ENCODE measurements around the gene MCC. TPM values are rescaled to one million over a fixed set of nuclear protein-coding genes. Genes with fewer than 3 reads are reported as not detected.
A peak's percentile ranks its signal among the peaks of the same experiment; 100 is the strongest.

The MCC gene
- polyA plus RNA-seq, 2 of the 4 experiments (the other 2 are of a cell fraction): 0.09 to 0.10 TPM

GRCh38 chr5:113065626-113066025 is 422.6 kb downstream of the MCC start:
- Histone ChIP-seq H3K4me2 (no peak overlapping the region), H3K9me3 (no peaks in the 10 kb centered on the region), H3K4me3 (no peak overlapping the region), H3K4me1 (no peaks in the 10 kb centered on the region), H3K27ac (no peak overlapping the region)
- no peak for DNase-seq (ENCODE audit: low read depth in 1 of 2, low spot score in 1 of 2)
- POLR2A ChIA-PET: no interaction called here
- 79% methylated on average over 2 of the region's 2 CpGs for WGBS (ENCODE audit: missing lambda C conversion rate)
- CTCF ChIA-PET: no interaction called here
- no peak for TF ChIP-seq NPAS2 (CRISPR knock-in tag; IDR thresholded peaks at IDR 0.05; ENCODE audit: borderline replicate concordance)
- no peak for TF ChIP-seq CBX8 (IDR thresholded peaks at IDR 0.05)
- 0 out of 6 replicates have a peak, but pooled peaks of 1 of the 2 experiments have one; percentile 31 for ATAC-seq
- no peak for FAIRE-seq

DNA sequence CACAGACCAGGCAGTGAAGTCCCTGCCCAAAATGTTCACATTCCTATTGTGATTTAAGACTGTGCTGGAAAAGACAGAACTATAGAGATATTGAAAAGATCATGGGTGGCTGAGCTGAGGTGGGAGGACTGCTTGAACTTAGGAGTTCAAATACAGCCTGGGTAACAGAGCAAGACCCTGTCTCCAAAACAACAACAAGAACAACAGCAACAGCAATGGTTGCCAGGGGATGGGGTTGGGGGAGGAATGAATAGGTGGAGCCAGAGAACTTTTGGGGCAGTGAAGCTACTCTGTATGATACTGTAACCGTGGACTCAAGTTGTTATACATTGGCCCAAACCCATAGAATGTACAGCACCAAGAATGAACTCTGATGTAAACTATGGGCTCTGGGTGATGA is 423.4 kb downstream of the MCC start:
- WGBS (ENCODE audit: missing lambda C conversion rate): 71% methylated on average over 1 of the region's 1 CpG
- CTCF ChIA-PET: no interaction called here
- POLR2A ChIA-PET: no interaction called here
- Histone ChIP-seq H3K27ac (no peak overlapping the region), H3K4me1 (no peaks in the 10 kb centered on the region), H3K4me3 (no peak overlapping the region), H3K4me2 (no peak overlapping the region), H3K9me3 (no peaks in the 10 kb centered on the region)
- TF ChIP-seq HMGXB4 (CRISPR knock-in tag; IDR thresholded peaks at IDR 0.05; ENCODE audit: borderline replicate concordance) (no peak), JUN (IDR thresholded peaks at IDR 0.05) (no peak), POLR2A (IDR thresholded peaks at IDR 0.05; ENCODE audit: low read length) (no peak), MYC (IDR thresholded peaks at IDR 0.05; ENCODE audit: borderline replicate concordance, low read length) (no peak), HOXA7 (CRISPR knock-in tag; IDR thresholded peaks at IDR 0.05) (no peak), RFX5 (IDR thresholded peaks at IDR 0.05) (no peak), HDAC2 (IDR thresholded peaks at IDR 0.05) (no peak), CHD2 (IDR thresholded peaks at IDR 0.05; ENCODE audit: low read length, partially characterized antibody) (no peak)
- FAIRE-seq: no peak
- ATAC-seq: no peak
- no peak for DNase-seq (ENCODE audit: low read depth in 1 of 2, low spot score in 1 of 2)

GRCh38 chr5:113063927-113064326 is 424.3 kb downstream of the MCC start:
- H3K4me1 ChIP-seq: no peaks in the 10 kb centered on the region
- no peak for TF ChIP-seq JUNB (IDR thresholded peaks at IDR 0.05)
- TF ChIP-seq SMC3 (IDR thresholded peaks at IDR 0.05): no peak
- TF ChIP-seq POLR2AphosphoS2 (conservative IDR thresholded peaks at IDR 0.05; ENCODE audit: low read length): no peak
- no peak for TF ChIP-seq GATA3 (IDR thresholded peaks at IDR 0.05; ENCODE audit: borderline replicate concordance)
- no peak for TF ChIP-seq TFCP2L1 (CRISPR knock-in tag; IDR thresholded peaks at IDR 0.05)
- TF ChIP-seq ZNF302 (CRISPR knock-in tag; IDR thresholded peaks at IDR 0.05): no peak
- no peak for TF ChIP-seq NFE2L2 (conservative IDR thresholded peaks at IDR 0.05; ENCODE audit: low read length)
- POLR2A ChIA-PET: no interaction called here
- CTCF ChIA-PET: no interaction called here
- H3K27ac ChIP-seq: no peak overlapping the region
- FAIRE-seq: no peak
- no peak for DNase-seq (ENCODE audit: low read depth in 1 of 2, low spot score in 1 of 2)
- no peak for ATAC-seq
- whole genome bisulfite sequencing (ENCODE audit: missing lambda C conversion rate): 51% methylated on average over 9 of the region's 12 CpGs
- H3K4me3 ChIP-seq: no peak overlapping the region
- H3K4me2 ChIP-seq: no peak overlapping the region
- no peaks in the 10 kb centered on the region for H3K9me3 ChIP-seq

DNA sequence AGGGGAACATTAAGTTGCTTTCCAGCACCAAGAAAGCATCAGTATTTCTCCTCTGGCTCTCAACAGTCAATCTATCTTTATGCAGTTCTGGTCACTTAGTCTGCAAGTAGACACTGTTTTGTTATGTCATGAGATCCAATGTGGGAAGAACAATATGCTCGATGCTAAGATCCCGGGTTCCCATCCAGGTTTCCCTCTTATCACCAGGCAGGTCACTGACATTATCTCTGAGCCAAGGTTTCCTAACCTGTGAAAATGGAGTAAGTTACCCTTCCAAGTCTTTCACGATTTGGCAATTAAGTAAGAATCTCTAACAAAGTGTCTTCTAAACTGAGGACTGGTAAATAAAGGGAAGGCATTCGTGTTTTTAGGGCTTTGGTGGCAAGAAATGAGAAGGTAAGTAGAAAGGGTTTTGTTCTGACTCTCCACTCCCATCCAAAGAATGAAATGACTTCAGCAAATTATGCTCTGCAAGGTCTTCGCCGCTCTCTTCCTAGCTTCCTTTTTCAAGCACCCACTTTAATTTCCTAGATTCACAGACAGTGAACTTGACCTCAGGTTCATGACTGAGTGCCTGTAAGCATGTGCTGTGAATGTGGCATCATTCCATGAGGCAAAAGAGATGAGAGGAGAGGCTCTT is 425.3 kb downstream of the MCC start:
- DNase-seq (ENCODE audit: low read depth in 1 of 2, low spot score in 1 of 2) (no peak), FAIRE-seq (no peak), ATAC-seq (no peak)
- ChIA-PET CTCF (no interaction called here), POLR2A (no interaction called here)
- Histone ChIP-seq H3K9me3 (no peaks in the 10 kb centered on the region), H3K4me1 (no peaks in the 10 kb centered on the region), H3K4me2 (no peak overlapping the region), H3K27ac (no peak overlapping the region), H3K4me3 (no peak overlapping the region)
- whole genome bisulfite sequencing (ENCODE audit: missing lambda C conversion rate): 51% methylated on average over 6 of the region's 6 CpGs
- TF ChIP-seq ESRRA (IDR thresholded peaks at IDR 0.05; ENCODE audit: borderline replicate concordance, low read length) (no peak), HDAC2 (IDR thresholded peaks at IDR 0.05) (no peak), HOXB13 (CRISPR knock-in tag; IDR thresholded peaks at IDR 0.05; ENCODE audit: low read depth) (no peak), KDM5A (IDR thresholded peaks at IDR 0.05) (no peak), FOSL2 (IDR thresholded peaks at IDR 0.05) (no peak), FOSL2 (CRISPR knock-in tag; IDR thresholded peaks at IDR 0.05) (no peak), NPAS2 (CRISPR knock-in tag; IDR thresholded peaks at IDR 0.05; ENCODE audit: borderline replicate concordance) (no peak), CEBPB (IDR thresholded peaks at IDR 0.05) (no peak), MAFK (IDR thresholded peaks at IDR 0.05; ENCODE audit: partially characterized antibody) (no peak), NR3C1 (IDR thresholded peaks at IDR 0.05) (no peak), RARB (CRISPR knock-in tag; IDR thresholded peaks at IDR 0.05) (no peak), POLR2AphosphoS2 (conservative IDR thresholded peaks at IDR 0.05; ENCODE audit: low read length) (no peak), HEYL (CRISPR knock-in tag; IDR thresholded peaks at IDR 0.05) (no peak), RAD21 (conservative IDR thresholded peaks at IDR 0.05 in 1 of 2, IDR thresholded peaks at IDR 0.05 in 1 of 2) (no peak), MYC (IDR thresholded peaks at IDR 0.05; ENCODE audit: borderline replicate concordance, low read length) (no peak), EP300 (IDR thresholded peaks at IDR 0.05) (no peak), ZSCAN20 (CRISPR knock-in tag; IDR thresholded peaks at IDR 0.05) (no peak)
- TF ChIP-seq, protein P1, sequence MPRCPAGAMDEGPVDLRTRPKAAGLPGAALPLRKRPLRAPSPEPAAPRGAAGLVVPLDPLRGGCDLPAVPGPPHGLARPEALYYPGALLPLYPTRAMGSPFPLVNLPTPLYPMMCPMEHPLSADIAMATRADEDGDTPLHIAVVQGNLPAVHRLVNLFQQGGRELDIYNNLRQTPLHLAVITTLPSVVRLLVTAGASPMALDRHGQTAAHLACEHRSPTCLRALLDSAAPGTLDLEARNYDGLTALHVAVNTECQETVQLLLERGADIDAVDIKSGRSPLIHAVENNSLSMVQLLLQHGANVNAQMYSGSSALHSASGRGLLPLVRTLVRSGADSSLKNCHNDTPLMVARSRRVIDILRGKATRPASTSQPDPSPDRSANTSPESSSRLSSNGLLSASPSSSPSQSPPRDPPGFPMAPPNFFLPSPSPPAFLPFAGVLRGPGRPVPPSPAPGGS (IDR thresholded peaks at IDR 0.05): no peak
- TF ChIP-seq, protein P2, sequence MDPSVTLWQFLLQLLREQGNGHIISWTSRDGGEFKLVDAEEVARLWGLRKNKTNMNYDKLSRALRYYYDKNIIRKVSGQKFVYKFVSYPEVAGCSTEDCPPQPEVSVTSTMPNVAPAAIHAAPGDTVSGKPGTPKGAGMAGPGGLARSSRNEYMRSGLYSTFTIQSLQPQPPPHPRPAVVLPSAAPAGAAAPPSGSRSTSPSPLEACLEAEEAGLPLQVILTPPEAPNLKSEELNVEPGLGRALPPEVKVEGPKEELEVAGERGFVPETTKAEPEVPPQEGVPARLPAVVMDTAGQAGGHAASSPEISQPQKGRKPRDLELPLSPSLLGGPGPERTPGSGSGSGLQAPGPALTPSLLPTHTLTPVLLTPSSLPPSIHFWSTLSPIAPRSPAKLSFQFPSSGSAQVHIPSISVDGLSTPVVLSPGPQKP (IDR thresholded peaks at IDR 0.05; ENCODE audit: low read depth, low read length): no peak

Measured in A549 (cell line).